Measurements from ENCODE around the gene TECR.

DNA sequence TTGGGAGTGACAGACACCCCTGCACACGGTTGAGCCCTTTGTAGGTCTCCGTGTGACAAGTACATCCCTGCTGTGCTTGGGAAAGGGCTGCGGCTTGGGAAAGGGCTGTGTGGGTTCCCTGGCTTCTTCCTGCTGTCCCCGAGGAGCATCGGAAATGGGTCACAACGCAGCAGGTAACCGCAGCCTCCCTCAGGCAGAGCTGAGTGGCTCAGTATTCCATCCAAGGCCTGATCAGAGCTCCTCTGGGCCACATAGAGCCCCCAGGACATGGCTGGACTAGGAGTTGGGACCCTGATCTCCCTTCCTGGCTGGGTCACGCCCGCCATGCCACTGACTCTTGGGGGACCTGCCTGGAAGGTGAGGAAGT is 16.3 kb downstream of the TECR start:
- TF ChIP-seq, protein P1, sequence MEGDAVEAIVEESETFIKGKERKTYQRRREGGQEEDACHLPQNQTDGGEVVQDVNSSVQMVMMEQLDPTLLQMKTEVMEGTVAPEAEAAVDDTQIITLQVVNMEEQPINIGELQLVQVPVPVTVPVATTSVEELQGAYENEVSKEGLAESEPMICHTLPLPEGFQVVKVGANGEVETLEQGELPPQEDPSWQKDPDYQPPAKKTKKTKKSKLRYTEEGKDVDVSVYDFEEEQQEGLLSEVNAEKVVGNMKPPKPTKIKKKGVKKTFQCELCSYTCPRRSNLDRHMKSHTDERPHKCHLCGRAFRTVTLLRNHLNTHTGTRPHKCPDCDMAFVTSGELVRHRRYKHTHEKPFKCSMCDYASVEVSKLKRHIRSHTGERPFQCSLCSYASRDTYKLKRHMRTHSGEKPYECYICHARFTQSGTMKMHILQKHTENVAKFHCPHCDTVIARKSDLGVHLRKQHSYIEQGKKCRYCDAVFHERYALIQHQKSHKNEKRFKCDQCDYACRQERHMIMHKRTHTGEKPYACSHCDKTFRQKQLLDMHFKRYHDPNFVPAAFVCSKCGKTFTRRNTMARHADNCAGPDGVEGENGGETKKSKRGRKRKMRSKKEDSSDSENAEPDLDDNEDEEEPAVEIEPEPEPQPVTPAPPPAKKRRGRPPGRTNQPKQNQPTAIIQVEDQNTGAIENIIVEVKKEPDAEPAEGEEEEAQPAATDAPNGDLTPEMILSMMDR (IDR thresholded peaks at IDR 0.05 in 2 of 3, conservative IDR thresholded peaks at IDR 0.05 in 1 of 3; ENCODE audit: borderline replicate concordance in 1 of 3, insufficient read depth in 1 of 3, low read depth in 2 of 3, low read length in 2 of 3): no peak
- TF ChIP-seq POLR2A (IDR thresholded peaks at IDR 0.05; ENCODE audit: borderline replicate concordance, extremely low read depth, insufficient read depth, insufficient read length): no peak
- TF ChIP-seq YY1 (IDR thresholded peaks at IDR 0.05; ENCODE audit: extremely low read depth, insufficient replicate concordance, low read depth, low read length): no peak
- TF ChIP-seq CEBPB (IDR thresholded peaks at IDR 0.05; ENCODE audit: low read depth): no peak
- TF ChIP-seq RAD21 (IDR thresholded peaks at IDR 0.05; ENCODE audit: low read depth): no peak
- TF ChIP-seq, protein P2, sequence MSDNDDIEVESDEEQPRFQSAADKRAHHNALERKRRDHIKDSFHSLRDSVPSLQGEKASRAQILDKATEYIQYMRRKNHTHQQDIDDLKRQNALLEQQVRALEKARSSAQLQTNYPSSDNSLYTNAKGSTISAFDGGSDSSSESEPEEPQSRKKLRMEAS (IDR thresholded peaks at IDR 0.05): no peak
- TF ChIP-seq, protein P3, sequence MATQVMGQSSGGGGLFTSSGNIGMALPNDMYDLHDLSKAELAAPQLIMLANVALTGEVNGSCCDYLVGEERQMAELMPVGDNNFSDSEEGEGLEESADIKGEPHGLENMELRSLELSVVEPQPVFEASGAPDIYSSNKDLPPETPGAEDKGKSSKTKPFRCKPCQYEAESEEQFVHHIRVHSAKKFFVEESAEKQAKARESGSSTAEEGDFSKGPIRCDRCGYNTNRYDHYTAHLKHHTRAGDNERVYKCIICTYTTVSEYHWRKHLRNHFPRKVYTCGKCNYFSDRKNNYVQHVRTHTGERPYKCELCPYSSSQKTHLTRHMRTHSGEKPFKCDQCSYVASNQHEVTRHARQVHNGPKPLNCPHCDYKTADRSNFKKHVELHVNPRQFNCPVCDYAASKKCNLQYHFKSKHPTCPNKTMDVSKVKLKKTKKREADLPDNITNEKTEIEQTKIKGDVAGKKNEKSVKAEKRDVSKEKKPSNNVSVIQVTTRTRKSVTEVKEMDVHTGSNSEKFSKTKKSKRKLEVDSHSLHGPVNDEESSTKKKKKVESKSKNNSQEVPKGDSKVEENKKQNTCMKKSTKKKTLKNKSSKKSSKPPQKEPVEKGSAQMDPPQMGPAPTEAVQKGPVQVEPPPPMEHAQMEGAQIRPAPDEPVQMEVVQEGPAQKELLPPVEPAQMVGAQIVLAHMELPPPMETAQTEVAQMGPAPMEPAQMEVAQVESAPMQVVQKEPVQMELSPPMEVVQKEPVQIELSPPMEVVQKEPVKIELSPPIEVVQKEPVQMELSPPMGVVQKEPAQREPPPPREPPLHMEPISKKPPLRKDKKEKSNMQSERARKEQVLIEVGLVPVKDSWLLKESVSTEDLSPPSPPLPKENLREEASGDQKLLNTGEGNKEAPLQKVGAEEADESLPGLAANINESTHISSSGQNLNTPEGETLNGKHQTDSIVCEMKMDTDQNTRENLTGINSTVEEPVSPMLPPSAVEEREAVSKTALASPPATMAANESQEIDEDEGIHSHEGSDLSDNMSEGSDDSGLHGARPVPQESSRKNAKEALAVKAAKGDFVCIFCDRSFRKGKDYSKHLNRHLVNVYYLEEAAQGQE (IDR thresholded peaks at IDR 0.05; ENCODE audit: low read depth): no peak
- TF ChIP-seq JUND (IDR thresholded peaks at IDR 0.05): no peak
- TF ChIP-seq POLR2AphosphoS5 (IDR thresholded peaks at IDR 0.05; ENCODE audit: low read depth, low read length): no peak
- TF ChIP-seq EZH2 (IDR thresholded peaks at IDR 0.05): no peak
- TF ChIP-seq, protein P4, sequence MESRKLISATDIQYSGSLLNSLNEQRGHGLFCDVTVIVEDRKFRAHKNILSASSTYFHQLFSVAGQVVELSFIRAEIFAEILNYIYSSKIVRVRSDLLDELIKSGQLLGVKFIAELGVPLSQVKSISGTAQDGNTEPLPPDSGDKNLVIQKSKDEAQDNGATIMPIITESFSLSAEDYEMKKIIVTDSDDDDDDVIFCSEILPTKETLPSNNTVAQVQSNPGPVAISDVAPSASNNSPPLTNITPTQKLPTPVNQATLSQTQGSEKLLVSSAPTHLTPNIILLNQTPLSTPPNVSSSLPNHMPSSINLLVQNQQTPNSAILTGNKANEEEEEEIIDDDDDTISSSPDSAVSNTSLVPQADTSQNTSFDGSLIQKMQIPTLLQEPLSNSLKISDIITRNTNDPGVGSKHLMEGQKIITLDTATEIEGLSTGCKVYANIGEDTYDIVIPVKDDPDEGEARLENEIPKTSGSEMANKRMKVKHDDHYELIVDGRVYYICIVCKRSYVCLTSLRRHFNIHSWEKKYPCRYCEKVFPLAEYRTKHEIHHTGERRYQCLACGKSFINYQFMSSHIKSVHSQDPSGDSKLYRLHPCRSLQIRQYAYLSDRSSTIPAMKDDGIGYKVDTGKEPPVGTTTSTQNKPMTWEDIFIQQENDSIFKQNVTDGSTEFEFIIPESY (IDR thresholded peaks at IDR 0.05; ENCODE audit: extremely low read depth, insufficient replicate concordance, low read length): no peak
